GM23248 (cell line): ENCODE data around the gene ATP4A.

Source experiments
- EZH2 ChIP-seq: fragments of 200-600 bp; sonication (generic); IDR thresholded peaks from 2 replicates; pipeline ENCODE4 v1.6.1; 2018; ENCODE audit warnings: antibody characterized with exemption, mild to moderate bottlenecking; ENCODE audit not compliant: insufficient read depth, poor library complexity, severe bottlenecking
- EZH2phosphoT487 ChIP-seq: fragments of 200-600 bp; sonication (generic); IDR thresholded peaks from 2 replicates; pipeline ENCODE4 v1.6.1; 2018; ENCODE audit warnings: antibody characterized with exemption, moderate library complexity, mild to moderate bottlenecking, low read depth; ENCODE audit not compliant: insufficient read depth

GRCh38 chr19:35533201-35533821, 30.1 kb downstream of the ATP4A start, which contains the start of gene GAPDHS:
- TF ChIP-seq EZH2phosphoT487, result no peak
- no peak for TF ChIP-seq EZH2
